Liver (tissue), 9 donors: Measurements from ENCODE around the gene SPATA16. TPM values are rescaled to one million over a fixed set of nuclear protein-coding genes. Genes with fewer than 3 reads are reported as not detected.

Experiments used
- DNase-seq: peaks from one replicate; pipeline ENCODE4 v3.0.0-alpha.2; 2017; ENCODE audit warnings: low spot score
- H3K27ac ChIP-seq, 2 donors: one replicate each; pipeline ENCODE4 v1.7.0; 2013; ENCODE audit warnings: inconsistent platforms in 2 of 2, low read length in 2 of 2, control low read depth in 1 of 2, low read depth in 1 of 2, mild to moderate bottlenecking in 1 of 2
- H3K27me3 ChIP-seq, 4 donors: one replicate each; pipeline versions ENCODE4 v1.6.1 to v1.7.0; 2013; ENCODE audit warnings: low read length in 3 of 4, inconsistent platforms in 1 of 4, mild to moderate bottlenecking in 1 of 4, moderate library complexity in 1 of 4; ENCODE audit not compliant: control insufficient read depth in 4 of 4, insufficient read depth in 4 of 4
- H3K36me3 ChIP-seq, 4 donors: one replicate each; pipeline versions ENCODE4 v1.6.1 to v1.7.0; 2013; ENCODE audit warnings: low read length in 3 of 4, mild to moderate bottlenecking in 3 of 4, low read depth in 1 of 4, moderate library complexity in 1 of 4; ENCODE audit not compliant: control insufficient read depth in 4 of 4, insufficient read depth in 3 of 4
- H3K4me1 ChIP-seq, 4 donors: one replicate each; pipeline versions ENCODE4 v1.6.1 to v1.7.0; 2013; ENCODE audit warnings: low read length in 3 of 4, mild to moderate bottlenecking in 3 of 4, moderate library complexity in 1 of 4; ENCODE audit not compliant: control insufficient read depth in 4 of 4, insufficient read depth in 4 of 4
- H3K4me3 ChIP-seq, 3 donors: one replicate each; pipeline versions ENCODE4 v1.6.1 to v1.7.0; 2013; ENCODE audit warnings: low read length in 3 of 3, control low read depth in 1 of 3, low read depth in 1 of 3, mild to moderate bottlenecking in 1 of 3
- H3K9ac ChIP-seq, 2 donors: one replicate each; pipeline ENCODE4 v1.7.0; 2013; ENCODE audit warnings: low read length in 2 of 2, mild to moderate bottlenecking in 2 of 2, moderate library complexity in 2 of 2, control low read depth in 1 of 2, low read depth in 1 of 2
- H3K9me3 ChIP-seq, 4 donors: one replicate each; pipeline versions ENCODE4 v1.6.1 to v1.7.0; 2013; ENCODE audit warnings: low read length in 3 of 4; ENCODE audit not compliant: control insufficient read depth in 4 of 4
- ATF3 ChIP-seq: IDR thresholded peaks from 2 replicates; pipeline ENCODE4 v1.6.1; 2016; ENCODE audit warnings: antibody characterized with exemption
- CTCF ChIP-seq: fragments of 150-350 bp; IDR thresholded peaks from 2 replicates; pipeline ENCODE4 v1.5.1; 2017; ENCODE audit warnings: improper control_type of control experiment, low read depth, low read length; ENCODE audit not compliant: missing input control
- EGR1 ChIP-seq, 2 donors: IDR thresholded peaks; 2 replicates each; pipeline ENCODE4 v1.6.1; 2016 to 2018; ENCODE audit warnings: antibody characterized with exemption in 2 of 2, low read depth in 2 of 2
- FOXA1 ChIP-seq: IDR thresholded peaks from 2 replicates; pipeline ENCODE4 v1.6.1; 2016; ENCODE audit warnings: antibody characterized with exemption
- FOXA2 ChIP-seq: IDR thresholded peaks from 2 replicates; pipeline ENCODE4 v1.6.1; 2016; ENCODE audit warnings: antibody characterized with exemption
- GABPA ChIP-seq, 2 donors: IDR thresholded peaks in 1 of 2; conservative IDR thresholded peaks in 1 of 2; 2 replicates each; pipeline ENCODE4 v1.6.1; 2016; ENCODE audit warnings: antibody characterized with exemption in 2 of 2, mild to moderate bottlenecking in 1 of 2, moderate library complexity in 1 of 2
- HNF4A ChIP-seq, 2 donors: conservative IDR thresholded peaks; 2 replicates each; pipeline ENCODE4 v1.6.1; 2016; ENCODE audit warnings: antibody characterized with exemption in 2 of 2, mild to moderate bottlenecking in 2 of 2
- HNF4G ChIP-seq: IDR thresholded peaks from 2 replicates; pipeline ENCODE4 v1.6.1; 2016; ENCODE audit warnings: antibody characterized with exemption
- JUND ChIP-seq, 2 donors: IDR thresholded peaks; 2 replicates each; pipeline ENCODE4 v1.6.1; 2016; ENCODE audit warnings: antibody characterized with exemption in 2 of 2
- MAX ChIP-seq: IDR thresholded peaks from 2 replicates; pipeline ENCODE4 v1.6.1; 2016; ENCODE audit warnings: antibody characterized with exemption
- NR2F2 ChIP-seq: IDR thresholded peaks from 2 replicates; pipeline ENCODE4 v1.6.1; 2016; ENCODE audit warnings: antibody characterized with exemption
- RAD21 ChIP-seq, 2 donors: IDR thresholded peaks; 2 replicates each; pipeline ENCODE4 v1.6.1; 2016; ENCODE audit warnings: antibody characterized with exemption in 2 of 2, mild to moderate bottlenecking in 2 of 2
- REST ChIP-seq: IDR thresholded peaks from 2 replicates; pipeline ENCODE4 v1.6.1; 2016; ENCODE audit warnings: antibody characterized with exemption, mild to moderate bottlenecking
- RXRA ChIP-seq, 2 donors: IDR thresholded peaks; 2 replicates each; pipeline ENCODE4 v1.6.1; 2017 to 2018; ENCODE audit warnings: antibody characterized with exemption in 2 of 2, mild to moderate bottlenecking in 1 of 2
- SP1 ChIP-seq: IDR thresholded peaks from 2 replicates; pipeline ENCODE4 v1.6.1; 2018; ENCODE audit warnings: antibody characterized with exemption, mild to moderate bottlenecking
- TAF1 ChIP-seq: conservative IDR thresholded peaks from 2 replicates; pipeline ENCODE4 v1.6.1; 2016; ENCODE audit warnings: antibody characterized with exemption, mild to moderate bottlenecking
- YY1 ChIP-seq: IDR thresholded peaks from 2 replicates; pipeline ENCODE4 v1.6.1; 2016; ENCODE audit warnings: antibody characterized with exemption, mild to moderate bottlenecking
- ZBTB33 ChIP-seq: IDR thresholded peaks from 2 replicates; pipeline ENCODE4 v1.6.1; 2016; ENCODE audit warnings: antibody characterized with exemption
- WGBS: extraction: QIAGEN DNeasy Blood & Tissue Kit; methylation state at CpG from one replicate; pipeline ENCODE4 v1.1.7; 2013; 5-methylcytosine and 5-hydroxymethylcytosine counted together
- polyA plus RNA-seq, 2 donors: library from polyadenylated mRNA; stranded (reverse) in 1 of 2; unstranded in 1 of 2; fragments of 200-250 nt in 1 of 2; fragments of >200 nt in 1 of 2; fragmentation: Nextera tagmentation in 1 of 2; extraction: Ambion mirVana in 1 of 2; gene quantifications; one replicate each; pipeline versions ENCODE4 v1.2.1 to v1.2.3, GENCODE V29; 2013 to 2015
- total RNA-seq, 2 donors: library from RNA; depleted of rRNA; stranded (reverse); fragments of >200 nt; gene quantifications; one replicate each; pipeline ENCODE4 v1.2.3, GENCODE V29; 2014
- donor health status: healthy.
- donor health status: healthy.
- donor health status: healthy.
- donor health status: healthy.
- donor health status: healthy.

The SPATA16 gene
- total and polyA plus RNA-seq, 4 donors = not detected

- DNase-seq = no peak
- Histone ChIP-seq H3K36me3 (no peaks in the 10 kb centered on the region), H3K4me1 (no peaks in the 10 kb centered on the region), H3K9ac (no peak overlapping the region), H3K27me3 (no peaks in the 10 kb centered on the region), H3K27ac (no peak overlapping the region), H3K9me3 (no peaks in the 10 kb centered on the region), H3K4me3 (no peak overlapping the region)
- 76% methylated on average over 2 of the region's 2 CpGs for WGBS
- TF ChIP-seq YY1 (no peak), ATF3 (no peak), RAD21 (IDR thresholded peaks at IDR 0.05) (no peak), SP1 (no peak), TAF1 (no peak), RXRA (IDR thresholded peaks at IDR 0.05) (no peak), HNF4G (no peak), FOXA1 (no peak), GABPA (IDR thresholded peaks at IDR 0.05 in 1 of 2, conservative IDR thresholded peaks at IDR 0.05 in 1 of 2) (no peak), EGR1 (IDR thresholded peaks at IDR 0.05; ENCODE audit: low read depth in 2 of 2) (no peak), REST (no peak), FOXA2 (no peak), HNF4A (conservative IDR thresholded peaks at IDR 0.05) (no peak), MAX (no peak), ZBTB33 (no peak), CTCF (no peak), NR2F2 (no peak), JUND (IDR thresholded peaks at IDR 0.05) (no peak)
Observed at GRCh38 chr3:173003471-173003870, 137.6 kb downstream of the SPATA16 start.

- no peak for DNase-seq
- no peaks in the 10 kb centered on the region for H3K36me3 ChIP-seq
- H3K27ac ChIP-seq = no peak overlapping the region
- H3K4me1 ChIP-seq = no peaks in the 10 kb centered on the region
- no peaks in the 10 kb centered on the region for H3K9me3 ChIP-seq
- TF ChIP-seq REST = no peak
- TF ChIP-seq RXRA (IDR thresholded peaks at IDR 0.05) = no peak
- TF ChIP-seq FOXA2 = no peak
- no peak for TF ChIP-seq YY1
- TF ChIP-seq TAF1 = no peak
- H3K27me3 ChIP-seq = no peaks in the 10 kb centered on the region
- H3K4me3 ChIP-seq = no peak overlapping the region
- H3K9ac ChIP-seq = no peak overlapping the region
Observed at GRCh38 chr3:173001622-173002021, 139.4 kb downstream of the SPATA16 start.
